Gastroesophageal sphincter (tissue), 3 donors: ENCODE measurements around the gene CCDC150.

ENCODE experiments used
- EP300 ChIP-seq: sonication (generic); formaldehyde crosslinking; IDR thresholded peaks from one replicate; pipeline ENCODE4 v1.6.1; 2017; ENCODE audit warnings: antibody characterized with exemption, mild to moderate bottlenecking
- POLR2A ChIP-seq, 2 donors: fragments of 450-650 bp; IDR thresholded peaks; one replicate each; pipeline ENCODE4 v1.6.1; 2017; ENCODE audit warnings: antibody characterized with exemption in 2 of 2, mild to moderate bottlenecking in 2 of 2, moderate library complexity in 1 of 2
- TF ChIP-seq, protein P1 (sequence below), 4 experiments: fragments of 200-600 bp in 2 of 4; fragments of 450-650 bp in 2 of 4; sonication (generic) in 1 of 4; IDR thresholded peaks; one replicate each; pipeline ENCODE4 v1.5.1; 2017 to 2019; ENCODE audit warnings: antibody characterized with exemption in 4 of 4, mild to moderate bottlenecking in 2 of 4, moderate library complexity in 2 of 4

DNA sequence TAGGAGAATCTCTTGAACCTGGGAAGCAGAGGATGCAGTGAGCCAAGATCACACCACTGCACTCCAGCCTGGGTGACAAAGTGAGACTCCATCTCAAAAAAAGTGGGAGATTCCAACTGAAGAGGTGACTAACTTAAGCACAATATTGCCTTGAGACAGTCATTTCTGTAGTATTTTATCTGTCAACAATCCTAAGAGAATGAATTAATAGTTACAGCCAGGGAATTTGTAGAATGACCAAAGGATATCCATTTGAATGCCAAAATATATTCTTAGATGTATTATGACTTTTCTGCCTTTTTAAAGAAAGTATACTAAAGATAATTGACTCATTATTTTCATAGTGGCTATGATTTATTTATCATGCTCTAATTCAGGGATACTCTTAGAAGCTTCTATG, 40.7 kb upstream of the CCDC150 start:
- TF ChIP-seq, protein P1, sequence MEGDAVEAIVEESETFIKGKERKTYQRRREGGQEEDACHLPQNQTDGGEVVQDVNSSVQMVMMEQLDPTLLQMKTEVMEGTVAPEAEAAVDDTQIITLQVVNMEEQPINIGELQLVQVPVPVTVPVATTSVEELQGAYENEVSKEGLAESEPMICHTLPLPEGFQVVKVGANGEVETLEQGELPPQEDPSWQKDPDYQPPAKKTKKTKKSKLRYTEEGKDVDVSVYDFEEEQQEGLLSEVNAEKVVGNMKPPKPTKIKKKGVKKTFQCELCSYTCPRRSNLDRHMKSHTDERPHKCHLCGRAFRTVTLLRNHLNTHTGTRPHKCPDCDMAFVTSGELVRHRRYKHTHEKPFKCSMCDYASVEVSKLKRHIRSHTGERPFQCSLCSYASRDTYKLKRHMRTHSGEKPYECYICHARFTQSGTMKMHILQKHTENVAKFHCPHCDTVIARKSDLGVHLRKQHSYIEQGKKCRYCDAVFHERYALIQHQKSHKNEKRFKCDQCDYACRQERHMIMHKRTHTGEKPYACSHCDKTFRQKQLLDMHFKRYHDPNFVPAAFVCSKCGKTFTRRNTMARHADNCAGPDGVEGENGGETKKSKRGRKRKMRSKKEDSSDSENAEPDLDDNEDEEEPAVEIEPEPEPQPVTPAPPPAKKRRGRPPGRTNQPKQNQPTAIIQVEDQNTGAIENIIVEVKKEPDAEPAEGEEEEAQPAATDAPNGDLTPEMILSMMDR (IDR thresholded peaks at IDR 0.05): no peak
- TF ChIP-seq POLR2A (IDR thresholded peaks at IDR 0.05): no peak
- TF ChIP-seq EP300: no peak
